ENCODE results near the gene MOCS2. TPM values are rescaled to one million over a fixed set of nuclear protein-coding genes. Genes with fewer than 3 reads are reported as not detected.

Gene MOCS2
- total RNA-seq, 4 donors from 2014 or later = 68.7 to 117 (median 86.4) TPM

- Histone ChIP-seq H3K4me3 (no peak overlapping the region), H3K9me3 (no peaks in the 10 kb centered on the region), H3K27me3 (no peaks in the 10 kb centered on the region), H3K27ac (no peak overlapping the region), H3K36me3 (peaks cover 0 to 68% of the 10 kb centered on the region in 2 donors), H3K4me1 (peaks cover 0 to 4% (median 0%) of the 10 kb centered on the region in 3 donors)
- no peak for ATAC-seq
- TF ChIP-seq POLR2AphosphoS5 (IDR thresholded peaks at IDR 0.05) (no peak), POLR2A (IDR thresholded peaks at IDR 0.05) (no peak), CTCF (IDR thresholded peaks at IDR 0.05) (no peak), EP300 (IDR thresholded peaks at IDR 0.05) (no peak)
- WGBS, 2 donors (ENCODE audit: low coverage in 1 of 2) = 62 to 100% methylated on average over 2 of the region's 2 CpGs
Measured at GRCh38 chr5:53071298-53071697, 38.3 kb downstream of the MOCS2 start.

GRCh38 chr5:53069626-53070025 lies 39.9 kb downstream of the MOCS2 start:
- H3K27me3 ChIP-seq = no peaks in the 10 kb centered on the region
- peaks cover 0 to 4% (median 0%) of the 10 kb centered on the region in 3 donors for H3K4me1 ChIP-seq
- TF ChIP-seq CTCF (IDR thresholded peaks at IDR 0.05) = no peak
- no peak for TF ChIP-seq POLR2A (IDR thresholded peaks at IDR 0.05)
- no peak for TF ChIP-seq POLR2AphosphoS5 (IDR thresholded peaks at IDR 0.05)
- no peak for TF ChIP-seq EP300 (IDR thresholded peaks at IDR 0.05)
- no peak overlapping the region for H3K4me3 ChIP-seq
- no peak for ATAC-seq
- WGBS, 2 donors (ENCODE audit: low coverage in 1 of 2) = 77 to 81% methylated on average over 3 to 5 of the region's 5 CpGs
- no peak overlapping the region for H3K27ac ChIP-seq
- peaks cover 0 to 63% of the 10 kb centered on the region in 2 donors for H3K36me3 ChIP-seq
- H3K9me3 ChIP-seq = no peaks in the 10 kb centered on the region

GRCh38 chr5:53068291-53068836 lies 41.2 kb downstream of the MOCS2 start:
- no peaks in the 10 kb centered on the region for H3K9me3 ChIP-seq

GRCh38 chr5:53067641-53068040 lies 41.9 kb downstream of the MOCS2 start:
- no peaks in the 10 kb centered on the region for H3K27me3 ChIP-seq

More at GRCh38 chr5:53068291-53068836, 41.2 kb downstream of the MOCS2 start:
- WGBS, 2 donors (ENCODE audit: low coverage in 1 of 2) = 60 to 75% methylated on average over 2 to 4 of the region's 4 CpGs
- no peaks in the 10 kb centered on the region for H3K27me3 ChIP-seq
- peaks cover 0 to 4% (median 0%) of the 10 kb centered on the region in 3 donors for H3K4me1 ChIP-seq
- no peak overlapping the region for H3K27ac ChIP-seq
- TF ChIP-seq POLR2AphosphoS5 (IDR thresholded peaks at IDR 0.05) (no peak), CTCF (IDR thresholded peaks at IDR 0.05) (no peak), EP300 (IDR thresholded peaks at IDR 0.05) (no peak), POLR2A (IDR thresholded peaks at IDR 0.05) (no peak)
- H3K36me3 ChIP-seq = peaks cover 0 to 54% of the 10 kb centered on the region in 2 donors
- H3K4me3 ChIP-seq = no peak overlapping the region
- no peak for ATAC-seq

More at GRCh38 chr5:53067641-53068040, 41.9 kb downstream of the MOCS2 start:
- Histone ChIP-seq H3K36me3 (peaks cover 0 to 55% of the 10 kb centered on the region in 2 donors), H3K4me3 (no peak overlapping the region), H3K27ac (no peak overlapping the region), H3K9me3 (no peaks in the 10 kb centered on the region), H3K4me1 (no peaks in the 10 kb centered on the region)
- 0% methylated on average over 1 of the region's 1 CpG for WGBS, 2 donors (ENCODE audit: low coverage in 1 of 2)
- TF ChIP-seq EP300 (IDR thresholded peaks at IDR 0.05) (no peak), POLR2AphosphoS5 (IDR thresholded peaks at IDR 0.05) (no peak), CTCF (IDR thresholded peaks at IDR 0.05) (no peak), POLR2A (IDR thresholded peaks at IDR 0.05) (no peak)
- no peak for ATAC-seq
